ENCODE results near the gene FHIT.

FHIT gene

DNA sequence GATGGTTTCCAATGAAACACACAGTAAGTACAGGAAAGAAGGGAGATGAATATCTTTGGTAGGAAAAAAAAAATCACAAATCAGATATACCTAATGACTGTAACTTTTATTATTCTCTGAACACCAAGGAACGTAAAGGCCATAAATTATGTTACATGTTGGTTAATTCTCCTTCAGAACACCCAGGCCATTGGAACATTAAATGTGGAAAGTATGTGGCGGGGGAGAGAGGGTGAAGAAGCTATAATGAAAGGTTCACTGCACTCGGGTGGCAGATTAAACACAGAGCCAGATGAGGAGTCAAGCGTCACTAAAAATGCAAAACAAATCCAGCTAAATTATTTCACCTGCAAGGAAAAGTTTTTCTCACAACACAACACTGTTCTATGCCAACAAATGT lies 193.8 kb downstream of the FHIT start:
- TF ChIP-seq EZH2phosphoT487 (IDR thresholded peaks at IDR 0.05; ENCODE audit: low read depth): no peak
- TF ChIP-seq, protein P1, sequence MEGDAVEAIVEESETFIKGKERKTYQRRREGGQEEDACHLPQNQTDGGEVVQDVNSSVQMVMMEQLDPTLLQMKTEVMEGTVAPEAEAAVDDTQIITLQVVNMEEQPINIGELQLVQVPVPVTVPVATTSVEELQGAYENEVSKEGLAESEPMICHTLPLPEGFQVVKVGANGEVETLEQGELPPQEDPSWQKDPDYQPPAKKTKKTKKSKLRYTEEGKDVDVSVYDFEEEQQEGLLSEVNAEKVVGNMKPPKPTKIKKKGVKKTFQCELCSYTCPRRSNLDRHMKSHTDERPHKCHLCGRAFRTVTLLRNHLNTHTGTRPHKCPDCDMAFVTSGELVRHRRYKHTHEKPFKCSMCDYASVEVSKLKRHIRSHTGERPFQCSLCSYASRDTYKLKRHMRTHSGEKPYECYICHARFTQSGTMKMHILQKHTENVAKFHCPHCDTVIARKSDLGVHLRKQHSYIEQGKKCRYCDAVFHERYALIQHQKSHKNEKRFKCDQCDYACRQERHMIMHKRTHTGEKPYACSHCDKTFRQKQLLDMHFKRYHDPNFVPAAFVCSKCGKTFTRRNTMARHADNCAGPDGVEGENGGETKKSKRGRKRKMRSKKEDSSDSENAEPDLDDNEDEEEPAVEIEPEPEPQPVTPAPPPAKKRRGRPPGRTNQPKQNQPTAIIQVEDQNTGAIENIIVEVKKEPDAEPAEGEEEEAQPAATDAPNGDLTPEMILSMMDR (IDR thresholded peaks at IDR 0.05; ENCODE audit: low read depth, low read length): no peak
- Histone ChIP-seq H3K36me3 (replicated peaks; ENCODE audit: low read depth, low read length) (no peaks in the 10 kb centered on the region), H2AFZ (ENCODE audit: low read depth, low read length) (no peak overlapping the region), H3K4me1 (ENCODE audit: low read length) (no peaks in the 10 kb centered on the region), H3K27me3 (ENCODE audit: low read depth, low read length) (no peaks in the 10 kb centered on the region), H3K9me3 (ENCODE audit: insufficient read depth, low read length) (no peaks in the 10 kb centered on the region), H4K20me1 (ENCODE audit: insufficient read depth, low read length) (no peaks in the 10 kb centered on the region), H3K4me2 (ENCODE audit: low read length) (no peak overlapping the region), H3K4me3 (ENCODE audit: low read length) (no peak overlapping the region), H3K79me2 (ENCODE audit: low read length) (no peaks in the 10 kb centered on the region), H3K9ac (ENCODE audit: low read length) (no peak overlapping the region), H3K27ac (ENCODE audit: low read length) (no peak overlapping the region)

DNA sequence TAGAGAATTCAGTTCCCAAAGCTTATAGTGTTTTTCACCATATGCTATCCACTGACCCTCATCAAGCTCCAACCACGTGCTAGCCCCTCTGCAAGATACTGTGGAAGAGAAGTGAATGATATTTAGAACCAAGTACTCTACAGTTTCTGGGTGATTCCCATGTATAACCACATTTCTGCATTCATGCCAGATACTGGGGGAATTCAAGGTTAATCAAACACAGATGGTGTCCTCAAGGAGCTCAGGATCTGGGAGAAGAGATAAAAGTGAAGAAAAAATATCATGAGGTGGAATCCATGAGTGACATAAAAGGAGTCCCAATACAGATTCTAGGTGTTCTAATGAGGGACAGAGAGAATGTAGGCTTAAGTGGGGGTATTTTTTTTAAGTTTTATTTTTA lies 195.8 kb downstream of the FHIT start:
- H3K36me3 ChIP-seq (replicated peaks; ENCODE audit: low read depth, low read length): no peaks in the 10 kb centered on the region
- no peaks in the 10 kb centered on the region for H3K79me2 ChIP-seq (ENCODE audit: low read length)
- H3K27me3 ChIP-seq (ENCODE audit: low read depth, low read length): no peaks in the 10 kb centered on the region
- no peak overlapping the region for H3K9ac ChIP-seq (ENCODE audit: low read length)
- no peaks in the 10 kb centered on the region for H3K9me3 ChIP-seq (ENCODE audit: insufficient read depth, low read length)
- H3K4me1 ChIP-seq (ENCODE audit: low read length): no peaks in the 10 kb centered on the region
- H3K4me2 ChIP-seq (ENCODE audit: low read length): no peak overlapping the region
- H2AFZ ChIP-seq (ENCODE audit: low read depth, low read length): no peak overlapping the region
- no peaks in the 10 kb centered on the region for H4K20me1 ChIP-seq (ENCODE audit: insufficient read depth, low read length)
- TF ChIP-seq EZH2phosphoT487 (IDR thresholded peaks at IDR 0.05; ENCODE audit: low read depth): no peak
- TF ChIP-seq, protein P1 (IDR thresholded peaks at IDR 0.05; ENCODE audit: low read depth, low read length): no peak
- H3K27ac ChIP-seq (ENCODE audit: low read length): no peak overlapping the region
- H3K4me3 ChIP-seq (ENCODE audit: low read length): no peak overlapping the region

DNA sequence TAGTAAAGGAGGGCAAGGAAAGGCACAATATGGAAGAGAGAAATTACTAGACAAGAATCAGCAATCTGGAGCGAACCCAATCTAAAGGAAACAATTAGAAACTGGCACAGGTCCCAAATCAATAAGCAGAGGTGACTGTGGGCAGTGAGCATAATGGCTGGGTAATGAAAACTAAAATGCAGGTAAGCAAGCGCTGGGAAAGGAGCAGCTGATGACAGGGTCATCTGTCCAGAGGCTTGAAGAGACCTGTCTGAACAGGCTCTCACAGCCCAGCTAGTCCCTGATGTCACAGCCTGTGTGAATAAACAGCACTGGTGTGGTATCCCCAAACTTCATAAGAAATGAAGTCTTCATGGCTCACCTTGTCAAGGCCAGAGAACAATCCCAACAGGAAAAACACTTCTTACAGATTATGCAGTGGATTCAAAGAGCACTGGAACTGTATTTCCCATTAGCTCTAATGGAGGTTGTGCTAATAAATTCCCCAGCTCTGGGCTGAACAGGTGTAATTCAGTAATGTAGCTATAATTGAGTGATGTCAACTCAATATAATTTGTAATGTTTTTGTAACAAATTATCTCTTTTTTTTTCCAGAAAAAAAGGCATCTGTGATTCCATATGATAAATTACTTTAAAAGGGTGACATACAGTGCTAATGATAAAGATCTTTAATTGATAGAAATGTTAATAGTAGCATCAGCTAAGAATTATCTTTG lies 197.3 kb downstream of the FHIT start:
- no peak overlapping the region for H3K9ac ChIP-seq (ENCODE audit: low read length)
- no peak overlapping the region for H3K4me2 ChIP-seq (ENCODE audit: low read length)
- TF ChIP-seq EZH2phosphoT487 (IDR thresholded peaks at IDR 0.05; ENCODE audit: low read depth): no peak
- H3K4me1 ChIP-seq (ENCODE audit: low read length): no peaks in the 10 kb centered on the region
- no peaks in the 10 kb centered on the region for H3K9me3 ChIP-seq (ENCODE audit: insufficient read depth, low read length)
- H4K20me1 ChIP-seq (ENCODE audit: insufficient read depth, low read length): no peaks in the 10 kb centered on the region
- no peaks in the 10 kb centered on the region for H3K27me3 ChIP-seq (ENCODE audit: low read depth, low read length)
- H3K79me2 ChIP-seq (ENCODE audit: low read length): no peaks in the 10 kb centered on the region
- H2AFZ ChIP-seq (ENCODE audit: low read depth, low read length): no peak overlapping the region
- no peaks in the 10 kb centered on the region for H3K36me3 ChIP-seq (replicated peaks; ENCODE audit: low read depth, low read length)
- no peak overlapping the region for H3K4me3 ChIP-seq (ENCODE audit: low read length)
- H3K27ac ChIP-seq (ENCODE audit: low read length): no peak overlapping the region

DNA sequence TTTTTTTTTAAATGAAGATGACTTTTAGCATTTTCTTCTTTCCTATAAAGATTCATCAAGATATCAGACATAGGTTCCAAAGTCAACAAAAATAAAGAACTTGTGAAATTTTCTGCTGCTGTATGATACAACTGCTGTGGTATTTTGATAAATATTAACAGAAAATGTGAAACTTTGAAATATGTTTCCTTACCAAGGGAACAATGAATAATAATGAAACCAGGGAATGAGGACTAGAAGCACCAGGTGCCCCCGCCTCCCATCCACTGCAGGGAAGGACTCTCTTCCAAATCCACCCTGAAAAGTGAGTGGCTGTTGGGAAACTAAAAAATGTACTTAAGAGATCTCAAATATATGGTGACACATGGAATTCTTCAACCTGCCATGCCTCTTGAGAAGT lies 198.4 kb downstream of the FHIT start:
- Histone ChIP-seq H2AFZ (ENCODE audit: low read depth, low read length) (no peak overlapping the region), H4K20me1 (ENCODE audit: insufficient read depth, low read length) (no peaks in the 10 kb centered on the region), H3K27ac (ENCODE audit: low read length) (no peak overlapping the region), H3K9me3 (ENCODE audit: insufficient read depth, low read length) (no peaks in the 10 kb centered on the region), H3K27me3 (ENCODE audit: low read depth, low read length) (no peaks in the 10 kb centered on the region), H3K4me2 (ENCODE audit: low read length) (no peak overlapping the region), H3K4me1 (ENCODE audit: low read length) (no peaks in the 10 kb centered on the region), H3K9ac (ENCODE audit: low read length) (no peak overlapping the region), H3K4me3 (ENCODE audit: low read length) (no peak overlapping the region), H3K79me2 (ENCODE audit: low read length) (no peaks in the 10 kb centered on the region), H3K36me3 (replicated peaks; ENCODE audit: low read depth, low read length) (no peaks in the 10 kb centered on the region)
- no peak for TF ChIP-seq EZH2phosphoT487 (IDR thresholded peaks at IDR 0.05; ENCODE audit: low read depth)
- TF ChIP-seq, protein P1 (IDR thresholded peaks at IDR 0.05; ENCODE audit: low read depth, low read length): no peak
